ENCODE measurements around the gene GAB2. TPM values are rescaled to one million over a fixed set of nuclear protein-coding genes. Genes with fewer than 3 reads are reported as not detected.

GAB2 gene
- total and polyA plus RNA-seq, 2 donors (not counting 1 experiment from before 2014, with no cell fraction given): 5.8 to 85.9 TPM

DNA sequence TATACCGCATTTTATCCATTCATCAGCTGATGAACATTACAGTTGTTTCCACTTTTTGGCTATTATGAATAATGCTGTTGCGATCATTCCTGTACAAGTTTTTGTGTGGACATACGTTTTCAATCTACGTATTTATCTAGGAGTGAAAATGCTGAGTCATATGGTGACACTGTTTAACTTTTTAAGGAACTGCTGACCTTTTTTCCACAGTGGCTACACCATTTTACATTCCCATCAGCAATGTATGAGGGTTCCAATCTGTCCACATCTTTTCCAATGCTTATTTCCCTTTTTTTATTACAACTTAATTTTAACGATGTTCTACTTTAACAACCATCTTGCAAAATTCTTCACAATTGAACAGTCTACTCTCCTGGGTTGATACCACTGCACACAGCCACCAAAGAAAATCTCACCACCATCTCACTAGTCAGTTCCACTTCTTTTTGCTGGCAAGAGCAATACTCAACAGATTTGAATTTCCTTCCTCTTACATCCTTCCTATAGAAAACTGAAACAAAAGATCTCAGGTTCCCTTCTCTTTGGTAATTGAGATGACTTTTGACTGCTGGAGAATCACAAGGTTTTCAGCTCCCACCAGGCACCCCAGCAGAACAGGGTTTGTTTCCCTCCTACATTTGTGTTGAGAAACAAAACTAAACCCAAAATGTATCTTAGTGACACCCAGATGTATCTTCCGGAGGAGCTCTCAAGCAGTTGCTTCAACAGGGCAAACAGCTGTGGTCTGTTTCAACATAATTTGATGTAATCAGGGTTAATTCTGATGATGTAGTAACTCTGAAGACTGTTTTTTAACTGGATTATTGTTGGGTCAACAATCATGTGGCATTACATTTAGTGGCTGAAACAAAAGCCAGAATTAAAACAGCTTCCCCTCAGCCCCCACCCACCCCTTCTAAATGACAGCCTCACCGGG, 7.0 kb upstream of the GAB2 start:
- H3K4me1 Mint-ChIP-seq: peaks cover 75% of the 10 kb centered on the region
- TF ChIP-seq EZH2 (IDR thresholded peaks at IDR 0.05; ENCODE audit: borderline replicate concordance, insufficient read depth, low read depth, low read length, poor library complexity, severe bottlenecking): no peak
- Histone ChIP-seq H3K27ac (ENCODE audit: low read length in 2 of 2) (peak overlapping the region; percentile 52 to 79), H3K4me2 (replicated peaks; ENCODE audit: low read depth, low read length, poor library complexity, severe bottlenecking) (peak overlapping the region; percentile 61), H4K20me1 (ENCODE audit: control insufficient read depth, insufficient read depth, low read length, poor library complexity, severe bottlenecking) (no peaks in the 10 kb centered on the region), H3K9me3 (ENCODE audit: control extremely low read depth in 1 of 3, control insufficient read depth in 2 of 3, insufficient read depth in 1 of 3, low read length in 2 of 3) (no peaks in the 10 kb centered on the region), H3K9ac (ENCODE audit: low read length) (peak overlapping the region; percentile 47), H2AFZ (ENCODE audit: insufficient read depth, low read depth, low read length, poor library complexity, severe bottlenecking) (peak overlapping the region; percentile 44), H3K4me1 (ENCODE audit: control insufficient read depth in 2 of 2, insufficient read depth in 2 of 2, low read length in 2 of 2) (peaks cover 60 to 64% of the 10 kb centered on the region in 2 donors), H3K36me3 (replicated peaks in 1 of 2; ENCODE audit: control extremely low read depth in 1 of 2, control insufficient read depth in 1 of 2, extremely low read depth in 1 of 2, insufficient read depth in 2 of 2, low read length in 1 of 2) (no peaks in the 10 kb centered on the region), H3K4me3 (ENCODE audit: control extremely low read depth in 1 of 5, extremely low read depth in 1 of 5, insufficient read depth in 1 of 5, low read depth in 2 of 5, low read length in 4 of 5) (peak overlapping the region in 2 of 5 experiments; percentile 22 to 34), H3K27me3 (replicated peaks in 1 of 4; ENCODE audit: control extremely low read depth in 1 of 4, control insufficient read depth in 3 of 4, insufficient read depth in 4 of 4, low read length in 3 of 4) (no peaks in the 10 kb centered on the region), H3K79me2 (ENCODE audit: control insufficient read depth, insufficient read depth, low read length) (peaks cover 3% of the 10 kb centered on the region)
- H3K27ac Mint-ChIP-seq: peak overlapping the region; percentile 94
- no peaks in the 10 kb centered on the region for H3K27me3 Mint-ChIP-seq
- ATAC-seq (ENCODE audit: low read depth) (peak; percentile 13), DNase-seq (peak; percentile 71)
- H3K9me3 Mint-ChIP-seq (ENCODE audit: insufficient read depth): no peaks in the 10 kb centered on the region
- POLR2A ChIA-PET: interaction anchor here (0.6 to 1.2 kb wide), 2 partner anchors 12 to 641 kb away, joined by 3 read pairs; no protein-coding TSS in a partner anchor
- H3K4me3 Mint-ChIP-seq: peak overlapping the region; percentile 80
- WGBS (ENCODE audit: insufficient coverage): 25% methylated on average over 3 of the region's 7 CpGs
- CTCF ChIA-PET: interaction anchor here (0.6 to 3.0 kb wide), 6 partner anchors 9 to 196 kb away, joined by 3 to 16 read pairs (median 4); no protein-coding TSS in a partner anchor
- intact Hi-C loops (cut with micrococcal nuclease): loop anchor here (10.0 kb wide), 1 partner anchor 600 kb away; the partner anchor contains the start of genes AAMDC and RSF1

GRCh38 chr11:78423241-78423640, 5.6 kb upstream of the GAB2 start:
- H4K20me1 ChIP-seq (ENCODE audit: control insufficient read depth, insufficient read depth, low read length, poor library complexity, severe bottlenecking): no peaks in the 10 kb centered on the region
- no peaks in the 10 kb centered on the region for H3K27me3 ChIP-seq (replicated peaks in 1 of 4; ENCODE audit: control extremely low read depth in 1 of 4, control insufficient read depth in 3 of 4, insufficient read depth in 4 of 4, low read length in 3 of 4)
- POLR2A ChIA-PET: no interaction called here
- intact Hi-C loops (cut with micrococcal nuclease): loop anchor here (10.0 kb wide), 1 partner anchor 598 kb away; the partner anchor contains the start of genes AAMDC and RSF1
- H3K79me2 ChIP-seq (ENCODE audit: control insufficient read depth, insufficient read depth, low read length): peaks cover 3% of the 10 kb centered on the region
- Mint-ChIP-seq H3K9me3 (ENCODE audit: insufficient read depth) (no peaks in the 10 kb centered on the region), H3K4me3 (no peak overlapping the region), H3K27me3 (no peaks in the 10 kb centered on the region), H3K27ac (no peak overlapping the region), H3K4me1 (peaks cover 75% of the 10 kb centered on the region)
- H3K4me3 ChIP-seq (ENCODE audit: control extremely low read depth in 1 of 5, extremely low read depth in 1 of 5, insufficient read depth in 1 of 5, low read depth in 2 of 5, low read length in 4 of 5): no peak overlapping the region
- TF ChIP-seq, protein P1, sequence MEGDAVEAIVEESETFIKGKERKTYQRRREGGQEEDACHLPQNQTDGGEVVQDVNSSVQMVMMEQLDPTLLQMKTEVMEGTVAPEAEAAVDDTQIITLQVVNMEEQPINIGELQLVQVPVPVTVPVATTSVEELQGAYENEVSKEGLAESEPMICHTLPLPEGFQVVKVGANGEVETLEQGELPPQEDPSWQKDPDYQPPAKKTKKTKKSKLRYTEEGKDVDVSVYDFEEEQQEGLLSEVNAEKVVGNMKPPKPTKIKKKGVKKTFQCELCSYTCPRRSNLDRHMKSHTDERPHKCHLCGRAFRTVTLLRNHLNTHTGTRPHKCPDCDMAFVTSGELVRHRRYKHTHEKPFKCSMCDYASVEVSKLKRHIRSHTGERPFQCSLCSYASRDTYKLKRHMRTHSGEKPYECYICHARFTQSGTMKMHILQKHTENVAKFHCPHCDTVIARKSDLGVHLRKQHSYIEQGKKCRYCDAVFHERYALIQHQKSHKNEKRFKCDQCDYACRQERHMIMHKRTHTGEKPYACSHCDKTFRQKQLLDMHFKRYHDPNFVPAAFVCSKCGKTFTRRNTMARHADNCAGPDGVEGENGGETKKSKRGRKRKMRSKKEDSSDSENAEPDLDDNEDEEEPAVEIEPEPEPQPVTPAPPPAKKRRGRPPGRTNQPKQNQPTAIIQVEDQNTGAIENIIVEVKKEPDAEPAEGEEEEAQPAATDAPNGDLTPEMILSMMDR (IDR thresholded peaks at IDR 0.05): no peak
- no peak for TF ChIP-seq EZH2 (IDR thresholded peaks at IDR 0.05; ENCODE audit: borderline replicate concordance, insufficient read depth, low read depth, low read length, poor library complexity, severe bottlenecking)
- ATAC-seq (ENCODE audit: low read depth) (no peak), DNase-seq (no peak)
- CTCF ChIA-PET: interaction anchor here (0.6 to 3.0 kb wide), 6 partner anchors 7 to 195 kb away, joined by 3 to 16 read pairs (median 6); no protein-coding TSS in a partner anchor
- no peaks in the 10 kb centered on the region for H3K9me3 ChIP-seq (ENCODE audit: control extremely low read depth in 1 of 3, control insufficient read depth in 2 of 3, insufficient read depth in 1 of 3, low read length in 2 of 3)
- H3K4me2 ChIP-seq (replicated peaks; ENCODE audit: low read depth, low read length, poor library complexity, severe bottlenecking): no peak overlapping the region
- no peak overlapping the region for H3K27ac ChIP-seq (ENCODE audit: low read length in 2 of 2)
- no peak overlapping the region for H3K9ac ChIP-seq (ENCODE audit: low read length)
- peaks cover 52 to 60% of the 10 kb centered on the region in 2 donors for H3K4me1 ChIP-seq (ENCODE audit: control insufficient read depth in 2 of 2, insufficient read depth in 2 of 2, low read length in 2 of 2)
- 100% methylated on average over 1 of the region's 2 CpGs for WGBS (ENCODE audit: insufficient coverage)
- no peak overlapping the region for H2AFZ ChIP-seq (ENCODE audit: insufficient read depth, low read depth, low read length, poor library complexity, severe bottlenecking)
- H3K36me3 ChIP-seq (replicated peaks in 1 of 2; ENCODE audit: control extremely low read depth in 1 of 2, control insufficient read depth in 1 of 2, extremely low read depth in 1 of 2, insufficient read depth in 2 of 2, low read length in 1 of 2): no peaks in the 10 kb centered on the region
